Fibroblast of the aortic adventitia (primary cell): Measurements from ENCODE around the gene PHACTR1. TPM values are rescaled to one million over a fixed set of nuclear protein-coding genes. Genes with fewer than 3 reads are reported as not detected.

Source experiments
- DNase-seq: peaks from one replicate; pipeline ENCODE4 v3.0.0-alpha.2; 2010; ENCODE audit warnings: low read depth
- H3K4me3 ChIP-seq: 2 replicates; pipeline ENCODE4 v1.5.1; 2011; ENCODE audit warnings: low read depth, mild to moderate bottlenecking, control low read depth, low read length, moderate library complexity
- CTCF ChIP-seq: IDR thresholded peaks from 2 replicates; pipeline ENCODE4 v1.5.1; 2011; ENCODE audit warnings: mild to moderate bottlenecking, low read length, control low read depth, inconsistent platforms; ENCODE audit not compliant: insufficient read depth
- total RNA-seq: library from RNA; depleted of rRNA; stranded (reverse); fragments of >200 nt; gene quantifications from 2 replicates; pipeline ENCODE4 v1.2.3, GENCODE V29; 2012; ENCODE audit warnings: low replicate concordance

PHACTR1 gene
- total RNA-seq, 1 donor: 0.99 TPM

GRCh38 chr6:12806136-12806535, 89.6 kb downstream of the PHACTR1 start:
- no peak overlapping the region for H3K4me3 ChIP-seq
- no peak for TF ChIP-seq CTCF
- DNase-seq: no peak

GRCh38 chr6:12806796-12807195, 90.2 kb downstream of the PHACTR1 start:
- H3K4me3 ChIP-seq: no peak overlapping the region
- no peak for DNase-seq
- no peak for TF ChIP-seq CTCF

- no peak for TF ChIP-seq CTCF
- DNase-seq: no peak
- no peak overlapping the region for H3K4me3 ChIP-seq
Measured at GRCh38 chr6:12811519-12811918, 95.0 kb downstream of the PHACTR1 start.

GRCh38 chr6:12813321-12813720, 96.8 kb downstream of the PHACTR1 start:
- no peak for TF ChIP-seq CTCF
- H3K4me3 ChIP-seq: no peak overlapping the region
- no peak for DNase-seq

- H3K4me3 ChIP-seq: no peak overlapping the region
- no peak for DNase-seq
- TF ChIP-seq CTCF: no peak
Measured at GRCh38 chr6:12814015-12814414, 97.4 kb downstream of the PHACTR1 start.

GRCh38 chr6:12815089-12815488, 98.5 kb downstream of the PHACTR1 start:
- no peak overlapping the region for H3K4me3 ChIP-seq
- TF ChIP-seq CTCF: no peak
- no peak for DNase-seq

- H3K4me3 ChIP-seq: no peak overlapping the region
- TF ChIP-seq CTCF: no peak
- DNase-seq: no peak
Measured at GRCh38 chr6:12815884-12816600, 99.5 kb downstream of the PHACTR1 start.
